HepG2 (cell line): ENCODE results near the gene FUT6. TPM values are rescaled to one million over a fixed set of nuclear protein-coding genes. Genes with fewer than 3 reads are reported as not detected.

Source experiments
- ARNT2 ChIP-seq: sonication (generic); formaldehyde crosslinking; IDR thresholded peaks from 2 replicates; pipeline ENCODE4 v1.8.0; 2022; ENCODE audit warnings: mild to moderate bottlenecking, low read depth, missing genetic modification reagents, moderate library complexity
- FOXO4 ChIP-seq: sonication (generic); formaldehyde crosslinking; conservative IDR thresholded peaks from 2 replicates; pipeline ENCODE4 v1.8.1; 2023; ENCODE audit warnings: missing genetic modification reagents
- KDM5B ChIP-seq: sonication (generic); formaldehyde crosslinking; IDR thresholded peaks from 2 replicates; pipeline ENCODE4 v1.4.0; 2020; ENCODE audit warnings: missing genetic modification reagents, mild to moderate bottlenecking, borderline replicate concordance
- PATZ1 ChIP-seq: sonication (generic); formaldehyde crosslinking; IDR thresholded peaks from 2 replicates; pipeline ENCODE4 v1.4.0; 2020; ENCODE audit warnings: missing genetic modification reagents
- RAD21 ChIP-seq: fragments of 450-650 bp; formaldehyde crosslinking; IDR thresholded peaks from 2 replicates; pipeline ENCODE4 v1.5.0; 2020; ENCODE audit warnings: mild to moderate bottlenecking
- SMC3 ChIP-seq: IDR thresholded peaks from 2 replicates; pipeline ENCODE4 v1.6.1; 2011; ENCODE audit warnings: low read length, improper control_type of control experiment
- TEAD3 ChIP-seq: optimal IDR thresholded peaks from 2 replicates; pipeline ENCODE3; 2016; ENCODE audit warnings: borderline replicate concordance
- ZNF317 ChIP-seq: sonication (generic); formaldehyde crosslinking; IDR thresholded peaks from 2 replicates; pipeline ENCODE4 v1.5.0; 2020; ENCODE audit warnings: mild to moderate bottlenecking, missing genetic modification reagents
- polyA plus RNA-seq, 8 experiments: library from polyadenylated mRNA; depleted of rRNA in 3 of 8; stranded (reverse) in 7 of 8; unstranded in 1 of 8; fragments of >200 nt; fragmentation: Illumina TruSeq in 4 of 8; extraction: Trizol in 4 of 8; gene quantifications; 2 replicates each; pipeline versions ENCODE4 v1.2.1 to v1.2.3, GENCODE V29; 2011 to 2016; ENCODE audit warnings: low read depth in 4 of 8, missing spikeins in 1 of 8, mixed read lengths in 1 of 8; ENCODE audit not compliant: insufficient read depth in 1 of 8
- total RNA-seq, 5 experiments: library from RNA; depleted of rRNA; stranded (reverse); fragments of >200 nt; fragmentation: Illumina TruSeq; extraction: Trizol; gene quantifications; 2 replicates each; pipeline ENCODE4 v1.2.3, GENCODE V29; 2016; ENCODE audit warnings: low read depth in 1 of 5
- TF ChIP-seq, protein P1 (sequence below), 2 experiments: sonication (generic) in 1 of 2; formaldehyde crosslinking in 1 of 2; IDR thresholded peaks; 2 replicates each; pipeline versions ENCODE4 v1.4.0 to v1.6.1; 2018 to 2020; ENCODE audit warnings: missing genetic modification reagents in 2 of 2, borderline replicate concordance in 1 of 2, low read depth in 1 of 2, mild to moderate bottlenecking in 1 of 2, missing biosample characterization in 1 of 2
- TF ChIP-seq, protein P2 (sequence below): sonication (generic); formaldehyde crosslinking; IDR thresholded peaks from 2 replicates; pipeline ENCODE4 v1.5.1; 2020; ENCODE audit warnings: mild to moderate bottlenecking, moderate library complexity, missing genetic modification reagents

FUT6 gene
- total and polyA plus RNA-seq, 2 of the 13 experiments (the other 11 are each of a cell fraction or from before 2014, with no cell fraction given), result 8.2 to 27.7 TPM

DNA sequence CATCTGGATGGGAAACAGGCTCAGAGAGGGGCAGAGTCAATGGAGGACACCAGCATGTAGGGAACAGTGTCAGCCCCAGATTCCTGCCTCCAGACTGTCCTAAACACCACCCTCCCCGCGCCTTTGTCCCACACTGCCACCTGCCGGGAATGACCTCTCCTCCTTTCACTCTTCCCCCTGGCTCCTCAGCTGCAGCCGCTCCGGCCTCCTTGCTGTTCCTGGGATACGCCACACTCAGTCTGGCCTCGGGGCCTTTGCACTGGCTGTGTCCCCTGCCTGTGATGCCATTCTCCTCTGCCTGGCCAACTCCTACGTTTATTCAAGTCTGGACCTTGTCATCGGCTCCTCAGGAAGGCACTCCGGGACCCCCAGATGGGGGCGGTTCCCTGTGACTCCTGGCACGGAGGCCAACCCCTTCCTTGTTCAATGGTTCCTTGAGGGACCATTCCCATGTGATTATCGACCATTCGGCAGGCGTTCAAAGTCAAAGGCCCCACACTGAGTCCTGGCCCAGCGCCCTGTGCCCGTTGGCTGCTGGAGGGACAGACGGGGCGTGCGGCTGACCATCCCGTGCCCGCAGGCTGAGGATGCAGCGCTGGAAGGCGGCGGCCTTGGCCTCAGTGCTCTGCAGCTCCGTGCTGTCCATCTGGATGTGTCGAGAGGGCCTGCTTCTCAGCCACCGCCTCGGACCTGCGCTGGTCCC lies 15.8 kb downstream of the FUT6 start (continued):
- TF ChIP-seq, protein P1, sequence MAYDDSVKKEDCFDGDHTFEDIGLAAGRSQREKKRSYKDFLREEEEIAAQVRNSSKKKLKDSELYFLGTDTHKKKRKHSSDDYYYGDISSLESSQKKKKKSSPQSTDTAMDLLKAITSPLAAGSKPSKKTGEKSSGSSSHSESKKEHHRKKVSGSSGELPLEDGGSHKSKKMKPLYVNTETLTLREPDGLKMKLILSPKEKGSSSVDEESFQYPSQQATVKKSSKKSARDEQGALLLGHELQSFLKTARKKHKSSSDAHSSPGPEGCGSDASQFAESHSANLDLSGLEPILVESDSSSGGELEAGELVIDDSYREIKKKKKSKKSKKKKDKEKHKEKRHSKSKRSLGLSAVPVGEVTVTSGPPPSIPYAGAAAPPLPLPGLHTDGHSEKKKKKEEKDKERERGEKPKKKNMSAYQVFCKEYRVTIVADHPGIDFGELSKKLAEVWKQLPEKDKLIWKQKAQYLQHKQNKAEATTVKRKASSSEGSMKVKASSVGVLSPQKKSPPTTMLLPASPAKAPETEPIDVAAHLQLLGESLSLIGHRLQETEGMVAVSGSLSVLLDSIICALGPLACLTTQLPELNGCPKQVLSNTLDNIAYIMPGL (CRISPR knock-in tag; IDR thresholded peaks at IDR 0.05; ENCODE audit: borderline replicate concordance in 1 of 2, low read depth in 1 of 2), result peak in 1 of 2 experiments; percentile 36; a peak in 1 of 4 replicates
- TF ChIP-seq, protein P2, sequence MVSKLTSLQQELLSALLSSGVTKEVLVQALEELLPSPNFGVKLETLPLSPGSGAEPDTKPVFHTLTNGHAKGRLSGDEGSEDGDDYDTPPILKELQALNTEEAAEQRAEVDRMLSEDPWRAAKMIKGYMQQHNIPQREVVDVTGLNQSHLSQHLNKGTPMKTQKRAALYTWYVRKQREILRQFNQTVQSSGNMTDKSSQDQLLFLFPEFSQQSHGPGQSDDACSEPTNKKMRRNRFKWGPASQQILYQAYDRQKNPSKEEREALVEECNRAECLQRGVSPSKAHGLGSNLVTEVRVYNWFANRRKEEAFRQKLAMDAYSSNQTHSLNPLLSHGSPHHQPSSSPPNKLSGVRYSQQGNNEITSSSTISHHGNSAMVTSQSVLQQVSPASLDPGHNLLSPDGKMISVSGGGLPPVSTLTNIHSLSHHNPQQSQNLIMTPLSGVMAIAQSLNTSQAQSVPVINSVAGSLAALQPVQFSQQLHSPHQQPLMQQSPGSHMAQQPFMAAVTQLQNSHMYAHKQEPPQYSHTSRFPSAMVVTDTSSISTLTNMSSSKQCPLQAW, result no peak
- TF ChIP-seq ARNT2 (CRISPR knock-in tag), result no peak
- 0 out of 2 replicates have a peak, but pooled peaks have one; percentile 40 for TF ChIP-seq KDM5B
- TF ChIP-seq TEAD3, result peak; percentile 24
- TF ChIP-seq SMC3, result peak; percentile 52; the same call in 1 of the 2 replicates
- peak; percentile 69; the same call in 1 of the 2 replicates for TF ChIP-seq ZNF317 (CRISPR knock-in tag)
- peak; percentile 38 for TF ChIP-seq PATZ1
- peak; percentile 67 for TF ChIP-seq RAD21
- TF ChIP-seq FOXO4, result no peak
